Suprapubic skin (tissue), 4 donors: ENCODE results near the gene ANP32E. TPM values are rescaled to one million over a fixed set of nuclear protein-coding genes. Genes with fewer than 3 reads are reported as not detected.
A peak's percentile ranks its signal among the peaks of the same experiment; 100 is the strongest.

Source experiments
- DNase-seq, 2 donors: peaks; one replicate each; pipeline ENCODE4 v3.0.0-alpha.2; 2019; ENCODE audit warnings: low spot score in 2 of 2
- H3K27ac ChIP-seq: fragments of 200-600 bp; sonication (generic); one replicate; pipeline ENCODE4 v1.5.1; 2019
- H3K27me3 ChIP-seq: fragments of 200-600 bp; sonication (generic); one replicate; pipeline ENCODE4 v1.5.1; 2019
- H3K36me3 ChIP-seq: fragments of 200-600 bp; sonication (generic); one replicate; pipeline ENCODE4 v1.5.1; 2019
- H3K4me1 ChIP-seq: fragments of 200-600 bp; sonication (generic); one replicate; pipeline ENCODE4 v1.5.1; 2019
- H3K4me3 ChIP-seq: fragments of 200-600 bp; sonication (generic); one replicate; pipeline ENCODE4 v1.5.1; 2019; ENCODE audit warnings: mild to moderate bottlenecking
- H3K9me3 ChIP-seq: fragments of 200-600 bp; sonication (generic); one replicate; pipeline ENCODE4 v1.5.1; 2019
- CTCF ChIP-seq, 2 donors: fragments of 200-600 bp in 1 of 2; fragments of 450-650 bp in 1 of 2; sonication (generic) in 1 of 2; IDR thresholded peaks; one replicate each; pipeline ENCODE4 v1.5.1; 2016 to 2019; ENCODE audit warnings: antibody characterized with exemption in 2 of 2, mild to moderate bottlenecking in 1 of 2, moderate library complexity in 1 of 2
- EP300 ChIP-seq: sonication (generic); formaldehyde crosslinking; IDR thresholded peaks from one replicate; pipeline ENCODE4 v1.6.1; 2017; ENCODE audit warnings: antibody characterized with exemption
- POLR2A ChIP-seq, 2 donors: fragments of 450-650 bp; IDR thresholded peaks; one replicate each; pipeline ENCODE4 v1.6.1; 2017; ENCODE audit warnings: antibody characterized with exemption in 2 of 2, mild to moderate bottlenecking in 2 of 2, moderate library complexity in 2 of 2
- POLR2AphosphoS5 ChIP-seq, 3 donors: sonication (generic); formaldehyde crosslinking; IDR thresholded peaks; one replicate each; pipeline ENCODE4 v1.6.1; 2017; ENCODE audit warnings: antibody characterized with exemption in 3 of 3
- whole genome bisulfite sequencing: methylation state at CpG from one replicate; pipeline ENCODE4 v1.1.5; 2018; 5-methylcytosine and 5-hydroxymethylcytosine counted together
- total RNA-seq, 4 donors: library from RNA; depleted of rRNA; stranded (reverse); fragments of >200 nt; gene quantifications; one replicate each; pipeline ENCODE4 v1.1.0, GENCODE V29; 2016

ANP32E gene
- total RNA-seq, 4 donors from 2014 or later = 7.5 to 17.6 (median 13.7) TPM

DNA sequence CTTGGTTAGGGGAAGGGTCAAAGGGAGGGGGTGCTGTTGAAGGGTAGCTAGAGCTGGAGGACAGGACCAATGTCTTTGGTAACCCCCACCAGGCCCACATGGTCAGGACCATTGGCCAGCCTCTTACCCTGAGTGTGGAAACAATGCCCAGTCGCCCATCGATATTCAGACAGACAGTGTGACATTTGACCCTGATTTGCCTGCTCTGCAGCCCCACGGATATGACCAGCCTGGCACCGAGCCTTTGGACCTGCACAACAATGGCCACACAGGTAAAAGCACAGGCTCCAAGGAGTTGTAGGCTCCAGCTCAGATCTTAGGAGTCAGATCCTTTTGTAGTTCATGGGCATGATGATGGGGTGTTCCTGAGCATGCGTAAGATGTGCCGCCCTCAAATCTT lies 25.5 kb upstream of the ANP32E start:
- no peak for TF ChIP-seq CTCF (IDR thresholded peaks at IDR 0.05)
- no peak overlapping the region for H3K27ac ChIP-seq
- peaks cover 10% of the 10 kb centered on the region for H3K27me3 ChIP-seq
- peaks cover 26% of the 10 kb centered on the region for H3K4me1 ChIP-seq
- no peaks in the 10 kb centered on the region for H3K9me3 ChIP-seq
- peaks cover 22% of the 10 kb centered on the region for H3K36me3 ChIP-seq
- 78% methylated on average over 6 of the region's 6 CpGs for WGBS
- H3K4me3 ChIP-seq = no peak overlapping the region
- no peak for DNase-seq

DNA sequence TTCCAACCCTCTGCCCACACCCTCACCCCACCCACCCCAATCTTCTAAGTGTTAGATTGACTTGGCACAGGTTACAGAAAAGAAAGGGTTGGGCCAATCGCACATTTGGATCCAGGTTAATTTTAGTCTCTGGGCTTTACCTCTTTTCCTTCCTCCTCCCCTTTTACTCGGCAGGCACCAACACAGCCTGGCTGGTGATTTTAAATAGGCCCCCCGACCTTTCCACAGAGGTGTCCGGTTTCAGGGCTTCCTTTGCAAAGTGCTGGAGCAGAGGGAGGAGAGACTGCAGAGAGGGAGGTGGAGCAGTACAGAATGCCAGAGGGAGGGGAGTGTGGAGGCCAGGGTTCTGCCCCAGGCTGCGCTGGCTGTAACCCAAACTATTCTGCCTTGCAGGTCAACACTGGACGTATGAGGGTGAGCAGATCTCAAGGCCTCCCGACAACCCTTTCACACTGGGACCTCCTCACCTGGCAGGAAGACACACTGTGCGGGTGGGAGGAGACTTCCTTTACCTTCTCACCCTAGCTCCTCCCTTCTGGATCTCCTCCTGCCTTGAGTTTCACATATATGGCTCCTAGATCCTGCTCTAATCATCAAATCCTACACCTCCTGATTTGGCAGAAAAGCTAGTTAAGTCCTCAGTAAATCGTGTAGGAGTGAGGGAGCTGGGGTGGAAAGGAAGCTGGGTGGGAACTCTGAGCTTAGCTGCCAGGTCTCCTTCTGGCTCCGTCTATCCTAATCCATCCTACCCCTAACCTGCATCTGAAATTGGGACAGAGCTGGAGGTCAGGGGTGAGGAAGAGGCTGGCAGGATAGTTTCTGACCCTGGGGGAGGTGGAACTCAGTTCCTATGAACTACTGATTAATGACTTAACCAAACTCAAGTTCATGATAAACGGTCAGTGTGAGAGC lies 24.1 kb upstream of the ANP32E start:
- peaks cover 10% of the 10 kb centered on the region for H3K27me3 ChIP-seq
- peaks cover 9% of the 10 kb centered on the region for H3K36me3 ChIP-seq
- peaks cover 36% of the 10 kb centered on the region for H3K4me1 ChIP-seq
- no peak for DNase-seq
- H3K4me3 ChIP-seq = peak overlapping the region; percentile 20
- TF ChIP-seq CTCF (IDR thresholded peaks at IDR 0.05) (no peak), POLR2A (IDR thresholded peaks at IDR 0.05) (no peak), EP300 (no peak), POLR2AphosphoS5 (IDR thresholded peaks at IDR 0.05) (no peak)
- 21% methylated on average over 11 of the region's 11 CpGs for WGBS
- H3K27ac ChIP-seq = peak overlapping the region; percentile 1
- no peaks in the 10 kb centered on the region for H3K9me3 ChIP-seq

DNA sequence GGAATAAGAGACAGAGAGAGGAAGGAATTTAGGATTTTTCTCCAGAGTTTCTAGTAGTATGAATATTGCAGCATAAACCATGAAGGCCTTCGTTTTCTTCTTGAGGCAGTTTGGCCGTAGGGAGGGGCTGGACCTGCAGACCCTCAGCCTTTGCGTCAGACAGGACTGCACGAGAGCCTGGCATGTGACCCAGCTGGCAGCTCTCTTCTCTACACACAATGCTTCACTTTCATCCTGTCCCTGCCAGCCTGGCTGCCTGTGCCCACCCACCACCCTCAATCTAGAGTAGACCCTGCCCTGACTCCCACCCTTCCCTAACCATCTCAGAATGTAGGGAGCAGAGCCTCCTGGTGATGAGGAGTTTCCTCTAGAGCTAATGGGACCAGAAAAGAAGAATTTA lies 23.3 kb upstream of the ANP32E start:
- Histone ChIP-seq H3K27me3 (peaks cover 10% of the 10 kb centered on the region), H3K27ac (no peak overlapping the region), H3K4me3 (no peak overlapping the region), H3K4me1 (peaks cover 36% of the 10 kb centered on the region), H3K9me3 (no peaks in the 10 kb centered on the region), H3K36me3 (peaks cover under 1% of the 10 kb centered on the region)
- WGBS = 42% methylated on average over 4 of the region's 4 CpGs
- no peak for TF ChIP-seq POLR2AphosphoS5 (IDR thresholded peaks at IDR 0.05)
- no peak for TF ChIP-seq POLR2A (IDR thresholded peaks at IDR 0.05)
- no peak for TF ChIP-seq EP300
- TF ChIP-seq CTCF (IDR thresholded peaks at IDR 0.05) = no peak
- DNase-seq = no peak

GRCh38 chr1:150257624-150258585 lies 22.0 kb upstream of the ANP32E start, which contains the start of gene CA14:
Gene CA14 (plus strand): TSS chr1:150257774. CDS start chr1:150258129, 355 bp downstream.
- 48% methylated on average over 13 of the region's 13 CpGs for WGBS
- H3K36me3 ChIP-seq = no peaks in the 10 kb centered on the region
- H3K27me3 ChIP-seq = peaks cover 12% of the 10 kb centered on the region
- no peak within 1 kb of the TSS for H3K27ac ChIP-seq
- DNase-seq = no peak
- TF ChIP-seq CTCF (IDR thresholded peaks at IDR 0.05) = no peak
- TF ChIP-seq EP300 = no peak
- no peak for TF ChIP-seq POLR2A (IDR thresholded peaks at IDR 0.05)
- TF ChIP-seq POLR2AphosphoS5 (IDR thresholded peaks at IDR 0.05) = no peak
- H3K4me3 ChIP-seq = peak within 1 kb of the TSS; percentile 32
- H3K4me1 ChIP-seq = peaks cover 36% of the 10 kb centered on the region
- H3K9me3 ChIP-seq = no peaks in the 10 kb centered on the region
